ENCODE results near the gene TMEM121B.

The TMEM121B gene

DNA sequence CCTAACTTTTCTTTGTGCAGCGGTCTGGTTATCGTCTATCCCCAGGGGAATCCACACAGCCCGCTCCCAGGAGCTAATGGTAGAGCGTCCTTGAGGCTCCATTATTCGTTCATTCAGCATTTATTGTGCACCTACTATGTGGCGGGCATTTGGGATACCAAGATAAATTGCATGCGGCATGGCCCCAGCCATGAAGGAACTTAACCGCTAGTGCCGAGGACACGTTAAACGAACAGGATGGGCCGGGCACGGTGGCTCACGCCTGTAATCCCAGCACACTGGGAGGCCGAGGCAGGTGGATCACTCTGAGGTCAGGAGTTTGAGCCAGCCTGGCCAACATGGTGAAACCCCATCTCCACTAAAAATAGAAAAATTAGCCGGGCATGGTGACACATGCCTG lies 11.2 kb downstream of the TMEM121B start:
- no peak for DNase-seq (ENCODE audit: low spot score)

- no peak for DNase-seq (ENCODE audit: low spot score)
Measured at GRCh38 chr22:17109113-17109865, 11.9 kb downstream of the TMEM121B start.

- no peak for DNase-seq (ENCODE audit: low spot score)
Measured at GRCh38 chr22:17108256-17109112, 12.7 kb downstream of the TMEM121B start.

GRCh38 chr22:17107547-17107810 lies 13.7 kb downstream of the TMEM121B start:
- no peak for DNase-seq (ENCODE audit: low spot score)

DNA sequence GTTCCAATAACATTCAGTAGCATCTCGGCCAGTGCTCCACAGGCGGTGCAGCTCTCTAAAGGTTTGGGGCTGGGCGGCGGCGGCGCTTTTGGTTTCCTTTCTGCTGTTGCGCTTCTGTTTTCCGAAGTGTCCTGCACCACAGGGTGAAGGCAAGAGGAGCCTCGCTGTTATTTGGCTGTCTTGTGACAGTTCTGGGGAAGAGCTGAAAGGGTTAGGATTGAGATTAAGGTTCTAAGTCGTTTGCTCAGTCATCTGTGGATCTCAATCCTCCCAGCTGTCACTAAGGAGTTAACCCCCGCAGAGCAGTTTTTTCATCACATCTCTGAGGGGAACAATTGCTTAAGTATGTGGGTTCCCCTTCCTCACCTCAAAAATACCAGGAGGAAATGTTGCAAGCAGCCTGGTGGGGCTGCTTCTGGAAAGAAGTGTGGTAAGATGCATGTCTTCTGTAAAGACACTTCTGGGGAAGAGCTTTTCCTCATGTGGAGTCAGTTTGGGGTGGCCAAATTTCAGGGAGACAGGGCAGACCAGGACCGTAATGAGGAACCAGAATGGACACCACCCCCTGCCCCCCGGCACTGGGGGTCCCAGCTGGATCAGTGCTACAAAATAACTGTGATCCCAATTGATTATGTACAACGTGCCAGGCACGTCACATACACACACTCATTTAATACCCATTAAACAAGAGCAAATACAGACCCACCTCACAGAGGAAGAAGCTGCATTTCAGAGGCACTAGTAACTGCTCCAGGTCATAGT lies 14.2 kb downstream of the TMEM121B start:
- no peak for DNase-seq (ENCODE audit: low spot score)

DNA sequence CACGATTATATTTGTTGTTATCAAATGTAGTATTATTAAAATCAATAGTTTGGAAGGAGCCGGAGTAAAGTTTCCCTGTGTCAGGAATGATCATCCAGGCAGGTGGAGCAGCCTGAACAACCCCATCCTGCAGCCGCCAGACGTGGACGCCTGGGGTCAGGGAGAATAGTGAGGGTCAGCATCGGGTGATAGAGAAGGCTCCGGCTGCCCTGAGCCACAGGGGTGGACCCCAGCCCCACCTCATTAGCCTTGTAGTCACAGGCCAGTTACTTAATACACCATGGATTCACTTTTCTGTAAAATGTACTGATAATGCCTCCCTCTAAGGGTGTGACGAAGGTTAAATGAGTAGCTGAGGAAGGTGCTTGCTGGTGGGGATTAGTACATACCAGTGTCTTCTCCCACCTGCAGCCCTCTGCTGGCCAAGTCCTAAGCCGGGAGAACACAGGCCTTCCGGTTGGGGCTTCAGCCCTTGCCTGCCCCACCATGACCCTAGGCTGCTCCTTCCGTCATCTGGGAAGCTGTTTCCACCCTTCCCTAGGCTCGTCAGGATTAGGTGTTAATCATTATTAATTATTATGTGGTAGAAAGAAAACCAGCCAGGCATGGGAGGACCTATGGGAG lies 14.9 kb downstream of the TMEM121B start:
- DNase-seq (ENCODE audit: low spot score) = no peak

DNA sequence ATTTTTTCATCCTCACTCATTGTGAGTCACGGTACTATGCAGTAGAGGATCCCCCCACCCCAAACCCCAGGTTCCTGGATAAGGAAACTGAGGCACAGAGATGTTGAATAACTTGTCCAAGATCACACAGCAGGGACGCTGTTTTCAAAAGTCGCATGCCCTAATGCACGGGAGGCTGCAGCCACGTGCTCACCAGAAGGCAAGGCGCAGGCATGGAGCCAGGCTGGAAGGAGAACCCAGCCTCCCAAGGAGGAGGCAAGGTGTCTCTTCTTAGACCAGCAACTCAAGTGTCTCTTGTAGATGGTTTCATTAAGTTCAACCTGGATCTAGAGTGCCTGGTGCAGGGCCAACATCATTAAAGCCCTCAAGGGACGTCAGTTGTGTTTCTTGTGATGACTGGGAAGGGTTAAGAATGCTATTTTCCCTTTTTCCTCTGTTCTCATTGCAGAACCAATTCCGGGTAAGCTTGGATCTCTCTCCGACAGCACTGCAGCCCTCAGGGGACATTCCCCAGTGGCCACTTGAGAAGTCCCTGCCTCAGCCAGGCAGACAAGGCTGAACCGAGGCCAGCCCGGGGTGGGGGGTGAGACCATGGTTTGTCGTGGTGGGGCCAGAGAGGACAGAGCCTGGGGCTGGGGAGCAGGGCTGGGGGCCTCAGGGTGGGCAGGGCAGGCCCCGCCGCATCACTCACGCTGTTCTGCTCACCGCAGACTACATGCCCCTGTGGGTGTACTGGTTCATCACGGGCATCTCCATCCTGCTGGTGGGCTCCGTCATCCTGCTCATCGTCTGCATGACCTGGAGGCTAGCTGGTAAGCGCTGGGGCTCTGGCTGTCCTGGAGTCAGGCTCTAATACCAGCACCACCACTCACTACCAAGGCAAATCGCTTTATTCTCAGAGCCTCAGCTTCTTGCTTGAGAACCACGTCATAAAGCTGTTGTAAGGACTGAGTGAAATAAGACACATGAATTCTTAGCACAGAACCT lies 15.7 kb downstream of the TMEM121B start:
- no peak for DNase-seq (ENCODE audit: low spot score)

GRCh38 chr22:17104336-17104935 lies 16.7 kb downstream of the TMEM121B start:
- DNase-seq (ENCODE audit: low spot score) = no peak

DNA sequence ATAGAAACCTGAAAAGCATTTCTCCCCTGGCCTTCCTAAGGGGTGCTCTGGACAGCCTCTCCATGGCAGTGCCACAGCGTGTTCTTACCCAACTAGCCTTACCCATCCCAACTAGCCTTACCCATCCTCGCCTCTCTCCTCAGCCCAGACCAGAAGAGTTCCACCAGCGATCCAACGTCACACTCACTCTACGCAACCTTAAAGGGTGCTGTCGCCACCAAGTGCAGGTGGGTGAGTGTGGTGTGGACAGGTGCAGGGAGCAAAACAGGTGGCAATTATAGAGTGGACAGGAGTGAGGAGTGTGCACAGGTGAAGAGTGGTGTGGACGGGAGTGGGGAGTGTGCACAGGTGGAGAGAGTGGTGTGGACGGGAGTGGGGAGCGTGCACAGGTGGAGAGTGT lies 17.8 kb downstream of the TMEM121B start:
- DNase-seq (ENCODE audit: low spot score) = no peak

GRCh38 chr22:17102297-17102667 lies 18.9 kb downstream of the TMEM121B start:
- DNase-seq (ENCODE audit: low spot score) = no peak

DNA sequence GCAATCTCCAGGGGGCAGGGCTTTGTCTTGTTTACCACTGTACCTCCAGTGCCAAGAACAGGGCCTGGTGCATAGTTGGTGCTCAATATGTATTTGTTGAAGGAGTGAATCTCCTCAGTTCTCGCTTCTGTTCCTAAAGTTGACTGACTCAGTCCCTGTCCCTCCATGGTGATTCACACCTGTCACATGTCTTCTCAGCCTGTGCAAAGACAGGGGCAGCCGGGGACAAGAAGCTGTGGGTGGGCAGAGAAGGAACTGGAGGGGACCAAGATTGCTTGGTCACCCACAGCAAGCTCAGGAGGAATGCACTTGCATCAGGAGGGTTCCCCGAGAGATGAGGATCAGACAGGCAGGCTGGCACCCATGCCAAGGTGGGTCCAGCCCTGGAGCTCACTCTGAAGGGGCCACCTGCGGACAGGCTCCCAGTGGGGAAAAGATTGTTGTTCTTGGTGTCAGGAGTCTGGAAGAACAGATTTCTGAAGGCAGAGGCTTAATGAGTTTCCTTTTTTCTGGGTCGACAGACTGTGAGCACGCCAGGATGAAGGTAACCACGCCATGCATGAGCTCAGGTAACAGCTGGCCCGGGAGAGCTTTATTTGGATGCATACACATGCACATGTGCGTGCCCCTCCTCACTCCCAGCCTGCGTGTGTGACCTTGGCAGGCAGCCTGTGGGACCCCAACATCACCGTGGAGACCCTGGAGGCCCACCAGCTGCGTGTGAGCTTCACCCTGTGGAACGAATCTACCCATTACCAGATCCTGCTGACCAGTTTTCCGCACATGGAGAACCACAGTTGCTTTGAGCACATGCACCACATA lies 19.5 kb downstream of the TMEM121B start:
- DNase-seq (ENCODE audit: low spot score) = no peak

DNA sequence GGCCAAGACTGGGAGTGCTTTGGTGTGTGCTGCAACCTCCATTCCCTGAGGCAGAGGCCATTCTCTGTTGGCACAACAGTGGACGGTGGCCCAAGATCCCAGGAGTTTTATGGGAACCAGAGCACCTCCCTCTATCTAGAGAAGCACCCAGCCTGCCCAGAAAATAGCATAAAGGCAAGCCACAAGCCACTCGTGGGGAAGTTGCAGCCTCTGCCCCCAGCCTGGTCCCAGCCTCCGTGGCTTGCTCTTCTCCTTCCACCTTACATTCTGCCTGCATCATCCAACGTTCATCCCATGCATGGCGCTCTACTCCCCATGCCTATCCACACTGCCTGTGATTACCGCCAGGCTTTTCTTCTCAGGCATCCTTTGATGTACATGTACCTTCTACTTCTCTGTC lies 20.5 kb downstream of the TMEM121B start:
- DNase-seq (ENCODE audit: low spot score) = no peak

DNA sequence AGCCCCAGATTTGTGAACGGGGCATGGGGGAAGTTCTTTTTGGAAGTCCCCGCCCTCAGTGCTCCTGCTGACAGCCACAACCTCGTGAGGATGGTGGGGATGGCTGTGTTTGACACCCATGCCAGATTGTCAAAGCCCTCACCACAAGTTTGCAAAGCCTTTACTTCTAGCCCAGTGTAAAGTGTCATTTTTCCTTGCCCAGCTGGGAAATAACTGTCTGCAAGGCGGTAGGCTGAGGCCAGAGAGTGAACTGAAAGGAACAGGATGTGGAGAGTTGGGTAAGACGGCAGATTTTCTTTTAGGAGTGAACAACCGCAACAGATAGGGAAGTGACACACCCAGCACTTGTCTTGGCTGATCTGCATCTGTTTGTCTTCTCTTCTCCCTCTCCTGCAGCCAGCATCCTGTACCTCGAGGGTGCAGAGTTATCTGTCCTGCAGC lies 22.8 kb downstream of the TMEM121B start:
- DNase-seq (ENCODE audit: low spot score) = no peak

- no peak for DNase-seq (ENCODE audit: low spot score)
Measured at GRCh38 chr22:17097701-17098100, 23.5 kb downstream of the TMEM121B start.

DNA sequence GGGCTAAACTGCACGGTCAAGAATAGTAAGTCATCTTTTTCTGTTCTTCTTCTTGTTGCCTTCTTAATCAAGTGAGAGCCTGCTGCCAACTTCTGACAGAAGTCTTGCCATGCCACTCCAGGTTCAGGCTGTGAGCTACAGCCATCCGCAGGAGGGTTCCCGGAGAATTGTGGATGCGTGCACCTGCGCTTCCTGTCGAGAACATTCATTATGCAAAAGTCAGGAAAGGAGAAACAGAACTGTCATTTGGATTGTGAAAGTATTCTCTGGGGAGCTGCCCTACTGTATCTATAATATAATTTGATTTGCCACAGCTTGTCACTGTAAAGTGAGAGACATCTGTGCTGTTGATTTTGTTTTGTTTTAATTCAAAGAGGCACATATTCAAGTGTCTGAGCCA lies 24.1 kb downstream of the TMEM121B start:
- no peak for DNase-seq (ENCODE audit: low spot score)

- no peak for DNase-seq (ENCODE audit: low spot score)
Measured at GRCh38 chr22:17096071-17096470, 25.1 kb downstream of the TMEM121B start.

DNA sequence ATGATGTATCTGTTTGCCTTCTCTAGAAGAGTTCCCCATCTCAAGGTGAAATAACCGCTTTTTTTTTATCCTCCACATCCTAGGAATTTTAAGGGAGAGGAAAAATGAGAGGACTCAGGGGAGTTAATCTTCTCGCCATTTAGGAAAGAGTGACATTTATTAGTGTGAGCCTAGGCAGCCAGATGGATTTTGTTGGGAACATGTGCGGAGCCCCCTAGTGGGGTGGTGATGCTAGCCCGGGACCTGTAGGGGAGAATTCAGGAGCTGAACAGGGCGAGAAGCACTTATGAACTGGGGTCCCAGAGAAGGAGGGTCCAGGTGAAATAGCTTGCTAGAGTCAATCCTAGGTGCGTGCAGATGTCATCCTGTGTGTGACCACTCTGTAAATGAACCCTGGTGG lies 25.6 kb downstream of the TMEM121B start:
- DNase-seq (ENCODE audit: low spot score) = no peak

DNA sequence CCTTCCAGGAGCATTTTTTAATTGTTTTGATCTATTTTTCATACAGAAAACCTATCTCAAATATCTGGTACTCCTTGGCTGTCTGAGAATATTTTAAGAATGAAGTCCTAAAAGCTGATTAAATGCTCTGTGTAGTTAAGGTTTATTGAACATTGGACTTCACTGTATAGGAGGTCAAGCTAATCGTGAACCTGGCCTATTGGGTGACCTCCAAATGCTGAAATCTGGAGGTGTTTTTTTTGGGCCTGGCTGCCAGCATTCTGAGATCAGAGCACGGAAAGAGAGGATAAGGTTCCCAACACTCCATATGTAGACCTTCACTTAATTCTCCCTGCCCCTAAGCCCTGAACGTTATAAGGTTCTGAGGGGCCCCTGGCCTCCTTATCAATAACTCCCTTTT lies 28.1 kb downstream of the TMEM121B start:
- DNase-seq (ENCODE audit: low spot score) = no peak

DNA sequence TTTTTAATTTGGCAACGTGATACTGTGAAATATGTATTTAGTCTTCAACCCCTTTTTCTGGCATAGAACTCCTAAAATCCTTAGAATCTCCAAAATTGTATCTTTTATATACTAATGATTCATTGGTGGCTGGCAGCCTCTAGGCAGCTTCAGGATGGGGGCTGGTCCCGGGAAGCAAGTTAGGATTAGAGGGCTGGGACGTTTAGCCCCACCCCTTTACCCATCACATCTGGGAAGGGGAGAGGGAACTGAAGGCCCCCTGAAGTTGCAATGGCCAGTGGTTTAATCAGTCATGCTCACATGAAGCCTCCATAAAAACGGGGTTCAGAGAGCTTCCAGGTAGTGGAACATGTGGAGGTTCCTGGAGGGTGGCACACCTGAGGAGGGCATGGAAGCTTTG lies 29.3 kb downstream of the TMEM121B start:
- DNase-seq (ENCODE audit: low spot score) = no peak

- DNase-seq (ENCODE audit: low spot score) = no peak
Measured at GRCh38 chr22:17090550-17090949, 30.6 kb downstream of the TMEM121B start.
